ENCODE data around the gene HNRNPA0.
A peak's percentile ranks its signal among the peaks of the same experiment; 100 is the strongest.

Gene HNRNPA0

DNA sequence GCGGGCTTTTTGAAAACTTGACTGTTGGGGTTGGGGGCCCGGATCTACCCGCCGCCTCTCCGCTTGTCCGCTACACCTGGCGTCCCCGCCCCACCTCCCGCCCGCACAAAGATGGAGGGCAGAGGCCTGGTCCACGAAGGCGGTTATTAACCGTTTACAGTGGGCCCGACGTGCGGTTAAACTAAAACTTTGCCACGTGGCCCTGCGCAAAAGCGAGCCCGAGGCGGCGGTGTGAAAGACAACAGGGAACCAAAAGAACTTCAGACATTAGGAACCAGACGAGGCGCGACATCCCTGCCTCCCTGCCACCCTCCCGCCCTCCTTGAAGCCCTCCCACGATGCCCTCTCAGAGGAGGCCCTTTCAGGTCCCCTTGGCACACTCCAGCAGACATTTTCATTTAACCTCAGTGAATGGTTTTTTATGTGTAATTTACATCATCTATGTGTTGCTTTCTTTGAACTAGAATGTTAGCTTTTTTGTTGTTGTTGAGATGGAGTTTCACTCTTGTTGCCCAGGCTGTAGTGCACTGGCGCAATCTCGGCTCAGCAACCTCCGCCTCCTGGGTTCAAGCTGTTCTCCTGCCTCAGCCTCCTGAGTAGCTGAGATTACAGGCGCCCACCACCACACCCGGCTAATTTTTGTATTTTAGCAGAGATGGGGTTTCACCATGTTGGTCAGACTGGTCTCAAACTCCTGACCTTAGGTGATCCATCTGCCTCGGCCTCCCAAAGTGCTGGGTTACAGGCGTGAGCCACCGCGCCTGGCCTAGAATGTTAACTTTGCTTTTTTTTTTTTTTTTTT, 999 bp upstream of the HNRNPA0 start:
- DNase-seq (ENCODE audit: low spot score): no peak

DNA sequence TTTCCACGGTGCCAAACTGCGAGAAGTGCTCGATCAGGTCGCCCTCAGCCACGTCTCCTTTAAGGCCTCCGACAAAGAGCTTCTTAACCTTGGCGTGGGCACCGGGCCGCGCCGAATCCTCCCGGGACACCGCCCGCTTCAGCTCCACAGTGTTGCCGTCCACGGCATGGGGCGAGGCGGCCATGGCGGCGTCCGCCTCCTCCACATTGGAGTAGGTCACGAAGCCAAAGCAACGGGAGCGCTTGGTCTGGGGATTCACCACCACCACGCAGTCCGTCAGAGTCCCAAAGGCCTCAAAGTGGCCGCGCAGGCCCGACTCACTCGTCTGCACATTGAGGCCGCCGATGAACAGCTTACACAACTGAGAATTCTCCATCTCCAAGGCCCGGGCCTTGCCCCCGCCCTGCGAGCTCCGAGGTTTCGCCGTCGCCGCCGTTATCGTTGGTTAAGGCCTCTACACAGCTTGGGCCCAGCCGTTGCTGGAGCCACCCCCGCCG, 424 bp downstream of the HNRNPA0 start:
- DNase-seq (ENCODE audit: low spot score): peak; percentile 21

- no peak for DNase-seq (ENCODE audit: low spot score)
Measured at GRCh38 chr5:137752905-137753690, 1.1 kb downstream of the HNRNPA0 start.

DNA sequence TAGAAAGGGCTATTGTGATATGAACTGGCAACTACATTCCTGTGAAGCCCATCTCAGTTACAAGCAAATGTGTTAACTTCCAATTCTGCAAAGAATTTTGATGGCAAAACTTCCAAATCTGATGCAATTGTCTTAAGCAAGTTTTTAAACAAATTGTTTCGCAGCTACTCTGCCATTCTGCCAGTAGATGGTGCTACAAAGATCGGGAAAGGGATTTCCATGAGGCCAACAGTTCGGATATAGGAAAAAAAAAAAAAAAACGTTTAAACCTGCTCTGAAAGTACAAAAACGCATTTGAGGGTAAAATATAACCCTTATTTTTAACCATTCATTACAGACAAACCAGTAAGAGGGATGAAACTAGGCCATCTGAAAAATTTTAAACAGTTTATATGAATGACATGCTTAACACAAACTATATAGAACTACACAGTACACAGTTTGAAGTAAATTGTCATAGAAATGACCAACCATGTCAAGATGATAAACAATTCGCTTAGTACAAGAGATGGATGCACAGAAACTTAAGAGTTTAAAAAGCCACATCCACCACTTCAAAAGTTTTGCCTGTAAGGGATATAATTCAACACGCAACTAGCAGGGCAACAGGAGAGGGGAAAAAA, 2.2 kb downstream of the HNRNPA0 start:
- peak; percentile 58 for DNase-seq (ENCODE audit: low spot score)

GRCh38 chr5:137750436-137750835, 3.7 kb downstream of the HNRNPA0 start:
- no peak for DNase-seq (ENCODE audit: low spot score)

DNA sequence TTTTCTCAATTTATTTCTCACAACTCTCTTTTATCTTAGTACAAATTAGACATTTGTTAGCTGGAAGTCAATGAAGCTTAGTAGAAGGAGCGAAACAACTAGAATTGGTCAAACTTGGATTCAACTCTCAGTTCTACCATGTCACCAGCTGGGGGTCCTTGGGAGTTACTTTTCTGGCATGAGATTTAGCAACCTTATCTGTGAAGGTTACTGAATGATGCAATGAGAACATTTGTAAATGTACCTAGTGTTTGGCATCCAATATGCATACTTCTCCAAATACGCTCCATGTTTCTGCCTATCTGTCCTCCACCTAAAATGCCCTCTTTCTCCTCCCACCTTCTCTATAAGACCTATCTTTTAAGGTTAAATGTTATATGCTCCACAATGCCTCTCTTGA, 6.3 kb downstream of the HNRNPA0 start:
- DNase-seq (ENCODE audit: low spot score): no peak

DNA sequence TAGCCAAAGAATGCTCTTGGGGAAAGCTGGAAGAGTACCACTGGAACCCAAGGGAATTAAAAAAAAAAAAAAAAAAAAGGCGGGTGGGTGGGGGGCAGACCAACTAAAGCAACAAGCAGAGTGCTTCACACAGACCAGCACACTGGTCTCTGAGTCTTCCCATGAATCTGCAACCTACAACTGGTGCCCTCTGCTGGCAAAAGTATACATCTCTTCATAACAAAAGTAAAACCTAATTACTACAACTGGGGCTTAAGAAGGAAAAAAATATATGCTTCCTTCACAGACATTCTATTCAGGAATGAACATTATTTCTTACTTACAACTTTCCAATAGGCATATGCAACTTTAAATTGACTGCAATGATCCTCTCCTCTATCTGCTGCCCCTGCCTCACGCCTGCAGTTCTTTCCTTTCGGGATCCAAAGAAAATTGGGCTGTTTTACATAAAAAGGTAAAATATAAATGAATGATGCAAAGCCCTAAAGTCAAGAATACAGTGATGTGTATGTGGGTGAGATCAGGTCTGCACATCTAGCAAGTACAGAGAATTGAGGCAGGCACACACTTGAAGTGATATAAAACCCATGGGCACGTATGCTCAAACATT, 11.0 kb downstream of the HNRNPA0 start:
- peak; percentile 60 for DNase-seq (ENCODE audit: low spot score)

DNA sequence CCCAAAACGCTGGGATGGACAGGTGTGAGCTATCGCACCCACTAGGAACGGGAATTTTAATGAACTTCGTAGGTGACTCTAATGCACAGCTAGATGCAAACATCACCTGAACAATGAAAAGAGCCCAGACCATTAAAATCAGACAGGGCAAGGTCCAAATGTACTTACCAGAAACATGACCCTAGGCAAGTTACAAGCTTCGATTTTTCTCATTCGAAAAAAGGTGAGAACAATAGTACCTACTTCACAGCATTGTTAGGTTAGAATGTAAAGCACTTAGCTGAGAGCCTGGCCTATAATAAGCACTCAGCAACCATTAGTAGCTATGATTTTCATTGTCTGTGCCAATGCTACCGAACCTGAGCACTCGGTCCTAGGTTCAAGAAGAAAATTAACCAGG, 12.4 kb downstream of the HNRNPA0 start:
- DNase-seq (ENCODE audit: low spot score): no peak

DNA sequence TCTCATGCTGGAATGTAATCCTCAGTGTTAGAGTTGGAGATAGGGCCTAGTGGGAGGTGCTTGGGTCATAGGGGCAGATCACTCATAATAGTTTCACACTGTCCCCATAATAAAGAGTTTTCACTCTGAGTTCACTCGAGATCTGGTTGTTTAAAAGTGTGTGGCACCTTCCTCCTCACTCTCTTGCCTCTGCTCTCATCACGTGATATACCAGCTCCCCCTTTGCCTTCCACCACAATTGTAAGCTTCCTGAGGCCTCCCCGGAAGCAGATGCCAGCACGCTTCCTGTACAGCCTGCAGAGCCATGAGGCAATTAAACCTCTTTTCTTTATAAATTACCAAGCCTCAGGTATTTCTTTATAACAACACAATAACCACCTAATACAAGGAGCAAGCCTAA, 14.4 kb downstream of the HNRNPA0 start:
- no peak for DNase-seq (ENCODE audit: low spot score)

- no peak for DNase-seq (ENCODE audit: low spot score)
Measured at GRCh38 chr5:137738947-137739346, 15.2 kb downstream of the HNRNPA0 start.

- no peak for DNase-seq (ENCODE audit: low spot score)
Measured at GRCh38 chr5:137737349-137738131, 16.6 kb downstream of the HNRNPA0 start.

DNA sequence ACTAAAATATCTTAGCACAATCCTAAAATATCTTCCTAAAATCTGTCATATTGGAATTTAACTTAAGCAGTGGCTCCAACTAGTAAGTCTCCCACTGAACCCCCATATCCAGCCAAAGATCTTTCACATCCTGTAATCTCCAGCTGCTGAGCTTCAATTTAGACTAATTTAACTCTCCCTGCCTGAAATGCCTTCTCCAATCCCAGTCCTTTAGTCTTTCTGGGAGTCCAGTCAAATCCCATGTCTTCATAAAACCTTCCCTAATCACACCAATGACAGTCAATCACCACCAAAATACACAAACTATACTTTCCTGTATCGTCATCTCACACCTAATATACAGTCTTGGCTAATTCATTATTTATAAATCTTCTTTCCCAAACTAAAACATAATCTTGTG, 17.7 kb downstream of the HNRNPA0 start:
- no peak for DNase-seq (ENCODE audit: low spot score)

- DNase-seq (ENCODE audit: low spot score): peak; percentile 80
Measured at GRCh38 chr5:137735555-137736284, 18.4 kb downstream of the HNRNPA0 start, which contains the start of gene KLHL3. Gene KLHL3 (minus strand): TSS chr5:137736089. CDS start chr5:137735646, 443 bp downstream.

DNA sequence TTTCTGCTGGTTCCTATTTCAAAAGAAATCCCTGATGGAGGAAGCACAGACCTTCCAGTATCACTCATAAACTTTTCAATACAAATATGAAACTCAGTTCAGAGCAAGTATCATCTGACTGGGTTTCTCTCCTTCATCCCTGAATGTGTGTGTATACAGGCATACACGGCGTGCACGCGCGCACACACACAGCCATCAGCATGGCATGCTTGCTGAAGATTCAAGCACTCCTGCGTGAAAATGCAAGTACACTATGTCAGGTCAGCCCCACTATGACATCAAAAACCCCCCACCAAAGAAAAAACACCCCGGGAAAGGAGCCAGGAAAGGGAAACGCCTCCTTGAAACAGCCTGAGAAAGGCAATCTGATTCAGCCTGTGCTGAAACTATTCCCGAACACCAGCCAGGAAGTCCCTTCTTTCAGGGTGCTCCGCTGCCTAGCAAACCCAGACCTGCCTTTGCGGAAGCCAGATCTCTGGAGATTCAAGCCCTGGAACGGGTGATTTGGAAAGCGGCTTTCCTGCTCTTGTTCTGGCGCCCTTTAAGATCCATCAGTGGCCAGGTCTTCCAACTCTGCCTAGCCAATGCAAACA, 19.1 kb downstream of the HNRNPA0 start:
- no peak for DNase-seq (ENCODE audit: low spot score)

DNA sequence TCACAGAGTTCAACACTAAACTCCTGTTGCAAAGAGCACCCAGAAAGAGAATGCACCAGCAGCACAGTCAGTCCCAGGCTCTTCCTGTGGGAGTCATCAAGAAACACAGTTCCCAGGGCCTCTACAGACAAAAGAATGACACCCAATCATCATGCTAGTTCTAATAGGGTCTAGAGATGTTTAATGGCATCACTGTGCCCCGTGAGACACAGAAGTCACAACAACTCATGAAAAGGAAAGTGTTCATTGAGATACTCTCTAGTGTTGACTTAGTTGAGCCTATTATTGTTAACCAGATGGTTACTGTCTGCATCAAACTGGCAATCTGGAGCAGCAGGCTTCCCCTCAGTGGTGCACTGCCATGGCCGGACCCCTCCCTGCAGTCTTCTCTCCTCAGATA, 19.8 kb downstream of the HNRNPA0 start:
- DNase-seq (ENCODE audit: low spot score): no peak

GRCh38 chr5:137733922-137734321, 20.2 kb downstream of the HNRNPA0 start:
- DNase-seq (ENCODE audit: low spot score): no peak

- no peak for DNase-seq (ENCODE audit: low spot score)
Measured at GRCh38 chr5:137733006-137733405, 21.2 kb downstream of the HNRNPA0 start.

GRCh38 chr5:137731176-137731575, 23.0 kb downstream of the HNRNPA0 start:
- DNase-seq (ENCODE audit: low spot score): no peak

DNA sequence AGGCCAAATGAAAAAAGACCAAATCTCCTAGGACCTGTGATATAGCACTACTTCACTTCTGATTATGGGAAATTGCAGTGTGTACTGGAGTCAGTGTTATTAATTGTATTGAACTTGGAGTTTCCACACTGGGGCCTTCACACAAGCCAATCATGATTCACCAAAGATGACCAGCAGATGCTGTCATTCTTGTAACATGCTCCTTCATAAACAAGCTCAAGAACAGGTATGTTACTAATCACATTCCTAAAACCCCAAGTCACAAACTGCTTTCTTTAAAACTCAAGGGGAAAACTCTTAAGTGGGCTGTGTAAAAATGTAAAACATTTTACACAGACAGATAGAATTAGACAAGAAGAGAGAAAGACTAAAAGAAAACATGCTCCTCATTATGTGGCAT, 23.8 kb downstream of the HNRNPA0 start:
- DNase-seq (ENCODE audit: low spot score): no peak

DNA sequence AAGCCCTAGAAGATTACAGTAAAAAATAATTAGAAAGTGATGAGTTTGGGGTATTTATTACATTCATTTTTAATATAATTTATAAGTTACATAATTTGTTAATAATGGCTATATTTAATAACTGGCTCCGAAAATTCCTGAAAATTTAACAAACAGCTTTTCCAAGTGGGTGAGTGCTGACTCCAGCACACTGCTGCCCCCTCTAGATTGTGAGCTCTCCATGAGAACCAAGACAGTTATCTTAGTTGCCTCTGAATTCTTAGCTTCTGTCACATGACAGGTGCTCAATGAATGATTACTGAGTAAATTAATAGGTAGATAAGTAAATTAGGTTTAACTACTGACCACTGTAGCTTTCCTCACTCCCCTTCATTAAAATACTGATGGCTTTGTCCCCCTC, 26.1 kb downstream of the HNRNPA0 start:
- no peak for DNase-seq (ENCODE audit: low spot score)
